Esophagus squamous epithelium (tissue), 5 donors: ENCODE results near the gene UNC79. TPM values are rescaled to one million over a fixed set of nuclear protein-coding genes. Genes with fewer than 3 reads are reported as not detected.
A peak's percentile ranks its signal among the peaks of the same experiment; 100 is the strongest.

Experiments
- DNase-seq: peaks from one replicate; lab custom pipeline; 2025; lab: John Stamatoyannopoulos, UW
- H3K27ac ChIP-seq, 4 donors: fragments of 200-600 bp; sonication (generic); one replicate each; pipeline ENCODE4 v1.5.1; 2016 to 2019; ENCODE audit warnings: mild to moderate bottlenecking in 1 of 4
- H3K27me3 ChIP-seq, 4 donors: fragments of 200-600 bp; sonication (generic); 1 replicate in 3 of 4; 2 replicates in 1 of 4; pipeline versions ENCODE4 v1.5.1 to v1.6.0; 2017 to 2021; ENCODE audit warnings: antibody characterized with exemption in 1 of 4
- H3K36me3 ChIP-seq, 3 donors: fragments of 200-600 bp; sonication (generic); one replicate each; pipeline ENCODE4 v1.5.1; 2016 to 2019
- H3K4me1 ChIP-seq, 3 donors: fragments of 200-600 bp; sonication (generic); one replicate each; pipeline ENCODE4 v1.5.1; 2017 to 2019
- H3K4me3 ChIP-seq, 4 donors: fragments of 200-600 bp; sonication (generic); 1 replicate in 3 of 4; 2 replicates in 1 of 4; pipeline ENCODE4 v1.5.1; 2016 to 2019; ENCODE audit warnings: mild to moderate bottlenecking in 2 of 4, moderate library complexity in 1 of 4
- H3K9me3 ChIP-seq, 3 donors: fragments of 200-600 bp; sonication (generic); one replicate each; pipeline ENCODE4 v1.5.1; 2016 to 2019
- CTCF ChIP-seq, 6 experiments: fragments of 450-650 bp in 4 of 6; fragments of 200-600 bp in 2 of 6; sonication (generic) in 2 of 6; IDR thresholded peaks; one replicate each; pipeline ENCODE4 v1.5.1; 2016 to 2019; ENCODE audit warnings: antibody characterized with exemption in 6 of 6, mild to moderate bottlenecking in 4 of 6, moderate library complexity in 4 of 6
- POLR2A ChIP-seq, 4 donors: fragments of 450-650 bp; IDR thresholded peaks; one replicate each; pipeline ENCODE4 v1.6.1; 2017; ENCODE audit warnings: antibody characterized with exemption in 4 of 4, mild to moderate bottlenecking in 4 of 4, moderate library complexity in 3 of 4
- WGBS, 2 donors: methylation state at CpG; one replicate each; pipeline ENCODE4 v1.1.5; 2018; 5-methylcytosine and 5-hydroxymethylcytosine counted together
- intact Hi-C: fragments of 100-400 bp; cut with DNase I; formaldehyde crosslinking; loops from one replicate; pipeline ENCODE4 v1.15.0; 2022
- total RNA-seq, 4 donors: library from RNA; depleted of rRNA; stranded (reverse); fragments of >200 nt; gene quantifications; one replicate each; pipeline ENCODE4 v1.1.0, GENCODE V29; 2016
- donor health status: DM: yes; HTN: yes; CAD: no.

UNC79 gene
- total RNA-seq, 4 donors from 2014 or later = under 0.01 TPM; not detected in 3

GRCh38 chr14:93705513-93706156 is 274.9 kb downstream of the UNC79 start:
- H3K27ac ChIP-seq = no peak overlapping the region
- intact Hi-C loops = no loop called here

GRCh38 chr14:93706360-93706955 is 275.7 kb downstream of the UNC79 start:
- 78 to 81% methylated on average over 17 to 19 of the region's 21 CpGs for WGBS, 2 donors
- intact Hi-C loops = no loop called here
- TF ChIP-seq POLR2A (IDR thresholded peaks at IDR 0.05) (no peak), CTCF (IDR thresholded peaks at IDR 0.05) (no peak)

More at GRCh38 chr14:93705513-93706156, 274.9 kb downstream of the UNC79 start:
- WGBS, 2 donors = 76 to 86% methylated on average over 15 of the region's 15 CpGs
- Histone ChIP-seq H3K4me1 (no peaks in the 10 kb centered on the region), H3K9me3 (no peaks in the 10 kb centered on the region), H3K4me3 (no peak overlapping the region), H3K27me3 (no peaks in the 10 kb centered on the region), H3K36me3 (no peaks in the 10 kb centered on the region)
- no peak for DNase-seq
- TF ChIP-seq POLR2A (IDR thresholded peaks at IDR 0.05) = no peak
- no peak for TF ChIP-seq CTCF (IDR thresholded peaks at IDR 0.05)

GRCh38 chr14:93707475-93707874 is 276.7 kb downstream of the UNC79 start:
- Histone ChIP-seq H3K4me1 (peaks cover 0 to 3% (median 0%) of the 10 kb centered on the region in 3 donors), H3K27ac (no peak overlapping the region), H3K27me3 (no peaks in the 10 kb centered on the region), H3K4me3 (no peak overlapping the region), H3K9me3 (no peaks in the 10 kb centered on the region), H3K36me3 (no peaks in the 10 kb centered on the region)
- TF ChIP-seq CTCF (IDR thresholded peaks at IDR 0.05) (no peak), POLR2A (IDR thresholded peaks at IDR 0.05) (no peak)
- no peak for DNase-seq
- WGBS, 2 donors = 55 to 56% methylated on average over 3 of the region's 3 CpGs
- intact Hi-C loops = no loop called here

More at GRCh38 chr14:93706360-93706955, 275.7 kb downstream of the UNC79 start:
- Histone ChIP-seq H3K27me3 (no peaks in the 10 kb centered on the region), H3K9me3 (no peaks in the 10 kb centered on the region), H3K36me3 (no peaks in the 10 kb centered on the region), H3K27ac (no peak overlapping the region), H3K4me3 (no peak overlapping the region), H3K4me1 (no peaks in the 10 kb centered on the region)
- DNase-seq = no peak

- H3K27me3 ChIP-seq = peaks cover 0 to 2% (median 0%) of the 10 kb centered on the region in 4 donors
- H3K4me3 ChIP-seq = no peak overlapping the region
- no peak for DNase-seq
- no peaks in the 10 kb centered on the region for H3K9me3 ChIP-seq
- H3K4me1 ChIP-seq = peaks cover 0 to 12% (median 3%) of the 10 kb centered on the region in 3 donors
- H3K36me3 ChIP-seq = no peaks in the 10 kb centered on the region
- 63 to 68% methylated on average over 6 of the region's 6 CpGs for WGBS, 2 donors
- intact Hi-C loops = no loop called here
- peak overlapping the region in 2 of 4 donors; percentile 21 to 30 for H3K27ac ChIP-seq
- TF ChIP-seq CTCF (IDR thresholded peaks at IDR 0.05) (no peak), POLR2A (IDR thresholded peaks at IDR 0.05) (no peak)
These were observed 277.6 kb downstream of the UNC79 start for GRCh38 chr14:93708311-93708734.

- no peaks in the 10 kb centered on the region for H3K9me3 ChIP-seq
- WGBS, 2 donors = 69 to 77% methylated on average over 1 to 5 of the region's 5 CpGs
- TF ChIP-seq POLR2A (IDR thresholded peaks at IDR 0.05) (no peak), CTCF (IDR thresholded peaks at IDR 0.05) (no peak)
- peak overlapping the region in 2 of 4 donors; percentile 21 to 30 for H3K27ac ChIP-seq
- H3K4me3 ChIP-seq = no peak overlapping the region
- peaks cover 0 to 6% (median 0%) of the 10 kb centered on the region in 4 donors for H3K27me3 ChIP-seq
- peaks cover 2 to 16% (median 3%) of the 10 kb centered on the region in 3 donors for H3K4me1 ChIP-seq
- no peaks in the 10 kb centered on the region for H3K36me3 ChIP-seq
- intact Hi-C loops = no loop called here
- DNase-seq = no peak
These were observed 278.1 kb downstream of the UNC79 start for GRCh38 chr14:93708800-93709199.
